Amniotic epithelial cell (primary cell): ENCODE data around the gene PPT1.
A peak's percentile ranks its signal among the peaks of the same experiment; 100 is the strongest.

ENCODE experiments used
- DNase-seq: peaks from one replicate; pipeline ENCODE4 v3.0.0-alpha.2; 2010; ENCODE audit warnings: low read depth

PPT1 gene

DNA sequence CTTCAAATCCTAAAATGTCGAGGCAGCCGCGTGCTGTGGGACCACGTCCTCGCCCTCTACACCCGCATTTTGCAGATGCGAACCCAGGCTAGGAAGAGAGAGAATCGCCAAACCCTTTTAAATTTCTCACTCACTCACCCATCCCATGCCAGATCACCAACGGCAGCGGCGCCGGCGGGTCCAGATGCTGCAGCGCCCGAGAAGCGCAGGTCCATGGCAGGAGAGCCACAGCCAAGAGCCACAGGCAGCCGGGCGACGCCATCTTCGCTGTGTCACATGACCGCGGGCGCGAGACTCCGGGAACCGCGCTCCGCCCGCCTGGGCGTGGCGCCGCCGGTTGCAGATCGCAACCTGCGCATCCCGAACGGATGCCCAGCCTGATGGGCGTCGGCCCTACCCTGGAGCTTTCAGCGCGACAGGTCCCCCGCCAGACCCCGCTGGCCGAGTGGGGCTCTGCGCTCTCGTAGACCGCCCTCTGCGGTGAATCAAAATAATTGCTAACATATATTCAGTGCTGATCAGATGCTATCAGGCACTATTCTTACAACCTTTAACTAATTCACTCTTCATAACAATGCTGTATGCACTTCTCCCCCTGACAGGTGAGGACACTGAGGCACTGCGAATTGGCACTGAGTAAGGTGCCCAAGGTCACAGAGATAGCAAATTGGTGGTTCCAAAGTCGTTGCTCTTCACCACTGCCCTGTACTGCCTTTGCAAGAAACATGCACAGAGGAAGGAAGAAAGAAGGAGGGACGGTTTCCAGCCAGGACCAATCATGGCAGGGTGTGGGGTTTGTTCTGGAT, at the start of gene PPT1:
Gene PPT1, minus strand, starts transcription at position 276 of the 806 bp plus-strand sequence. Its CDS starts 14 bp downstream, at position 262.
- DNase-seq, result peak; percentile 45

DNA sequence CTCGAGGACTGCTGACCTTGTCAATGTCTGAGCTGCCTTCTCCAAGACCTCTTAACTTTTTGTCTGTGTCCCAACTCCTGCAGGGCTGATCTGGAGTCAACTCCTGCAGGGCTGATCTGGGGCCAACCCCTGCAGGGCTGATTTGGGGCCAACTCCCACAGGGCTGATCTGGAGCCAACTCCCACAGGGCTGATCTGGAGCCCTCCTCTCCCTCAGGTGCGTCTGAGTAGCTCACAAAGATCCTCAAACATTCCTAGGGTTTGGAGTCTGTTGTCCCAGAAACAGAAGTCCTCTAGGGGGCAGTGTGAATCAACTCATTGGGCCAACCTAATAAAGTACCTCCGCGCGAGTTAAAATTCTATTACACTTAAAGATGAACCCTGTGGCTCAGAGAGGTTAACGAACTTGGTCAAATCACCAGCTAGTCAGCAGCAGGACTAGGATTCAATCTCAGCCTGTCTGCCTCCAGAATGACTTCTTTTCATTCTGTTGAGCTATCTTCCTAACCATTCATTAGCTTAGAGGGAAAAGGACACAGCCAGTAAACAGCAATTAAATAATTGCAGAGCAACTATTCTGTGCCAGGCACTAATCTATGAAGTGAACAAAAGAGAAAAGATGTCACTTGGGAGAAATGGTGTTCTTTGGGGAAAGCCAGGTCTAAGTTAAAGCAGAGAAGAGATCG, 47.0 kb upstream of the PPT1 start:
- DNase-seq, result peak; percentile 62

DNA sequence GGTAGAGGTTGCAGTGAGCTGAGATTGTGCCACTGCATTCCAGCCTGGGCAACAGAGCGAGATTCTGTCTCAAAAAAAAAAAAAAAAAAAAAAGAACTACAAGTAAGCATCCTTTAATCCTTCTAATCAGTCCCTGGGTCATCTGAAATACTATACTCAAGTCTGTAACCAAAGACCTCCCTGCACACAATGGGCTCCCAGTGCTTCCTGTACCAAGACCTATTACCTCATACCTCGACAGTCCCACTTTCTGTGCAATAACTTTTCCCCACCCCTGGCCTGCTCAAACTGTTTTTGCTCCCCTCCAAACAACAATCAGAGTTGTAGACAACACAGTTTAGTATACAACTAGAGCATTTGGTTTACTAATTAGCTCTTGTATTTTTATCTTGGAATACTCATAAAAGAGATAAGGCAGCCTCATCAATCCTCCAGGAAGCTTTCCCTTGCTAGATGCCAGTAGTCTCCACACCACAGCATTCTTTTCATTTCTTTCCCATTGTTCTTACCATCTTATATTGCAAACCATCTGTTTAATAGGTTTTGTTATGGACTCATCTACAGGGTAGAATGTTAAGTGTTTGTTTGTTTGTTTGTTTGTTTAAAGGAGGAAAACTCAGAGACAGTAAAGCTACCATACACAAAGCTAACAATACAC, 45.0 kb upstream of the PPT1 start:
- peak; percentile 84 for DNase-seq

DNA sequence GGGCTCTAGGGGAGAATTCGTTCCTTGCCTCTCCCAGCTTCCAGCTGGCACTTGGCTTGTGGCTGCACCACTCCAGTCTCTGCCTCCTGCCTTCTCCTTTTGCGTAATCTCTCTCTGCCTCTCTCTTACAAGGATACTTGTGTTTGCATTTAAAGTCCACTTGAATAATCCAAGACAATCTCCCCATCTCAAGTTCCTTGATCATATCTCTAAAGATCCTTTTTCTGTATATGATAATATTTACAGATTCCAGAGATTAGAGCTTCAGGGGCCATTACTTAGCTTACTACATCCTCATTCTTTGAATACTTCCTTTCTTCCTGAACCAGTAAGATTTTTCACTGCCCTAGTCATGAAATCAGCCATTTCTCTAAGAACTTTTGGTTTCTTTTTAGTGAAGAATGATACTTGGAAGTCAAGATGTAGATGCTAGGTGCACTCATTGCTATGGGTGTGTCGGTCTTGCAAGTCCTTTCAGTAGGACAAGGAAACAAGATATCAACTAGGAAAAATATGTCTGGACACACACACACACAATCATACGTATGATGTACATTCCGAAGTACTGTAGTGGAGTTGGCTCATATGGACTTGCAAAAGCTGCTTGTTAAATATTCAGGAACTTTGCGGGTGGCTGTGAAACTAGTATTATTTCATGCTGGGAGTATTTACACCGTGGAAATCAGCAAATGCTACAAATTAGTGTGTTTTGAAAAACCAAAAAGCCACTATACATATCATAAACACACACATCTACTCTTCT, 43.3 kb upstream of the PPT1 start:
- peak; percentile 69 for DNase-seq

DNA sequence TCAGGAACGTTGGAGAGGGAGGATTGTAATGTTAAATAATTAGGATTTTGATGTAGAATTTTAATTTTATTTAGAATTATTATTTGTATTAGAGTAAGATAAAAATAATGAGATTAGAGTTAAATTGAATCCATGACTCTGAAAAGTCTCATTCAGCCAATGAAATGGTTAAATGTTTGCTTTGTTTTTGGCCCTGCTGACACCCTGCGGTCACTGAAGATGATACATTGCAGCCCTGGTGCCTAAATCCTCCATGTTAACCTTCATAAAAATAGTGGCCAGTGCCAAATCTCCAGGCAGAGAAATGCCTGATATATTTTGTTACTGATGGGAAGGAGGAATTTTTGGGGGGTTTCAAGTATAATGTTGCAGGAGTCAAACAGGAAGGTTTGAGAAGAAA, 36.8 kb upstream of the PPT1 start:
- no peak for DNase-seq

DNA sequence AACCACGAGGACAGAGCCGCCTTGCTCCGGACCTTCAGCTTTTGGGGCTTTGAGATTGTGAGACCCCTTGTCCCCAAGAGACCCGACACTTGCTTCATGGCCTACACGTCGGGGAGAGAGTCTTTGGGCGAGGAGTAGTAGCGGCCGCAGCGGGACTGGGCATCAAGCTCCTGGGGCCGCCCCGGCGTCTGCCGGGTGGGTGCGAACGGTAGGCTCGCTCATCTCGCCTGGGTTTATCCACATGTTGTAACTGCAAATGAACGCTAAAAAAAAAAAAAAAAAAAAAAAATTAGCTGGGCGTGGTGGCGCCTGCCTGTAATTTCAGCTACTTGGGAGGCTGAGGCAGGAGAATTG, 36.2 kb upstream of the PPT1 start:
- DNase-seq, result no peak

DNA sequence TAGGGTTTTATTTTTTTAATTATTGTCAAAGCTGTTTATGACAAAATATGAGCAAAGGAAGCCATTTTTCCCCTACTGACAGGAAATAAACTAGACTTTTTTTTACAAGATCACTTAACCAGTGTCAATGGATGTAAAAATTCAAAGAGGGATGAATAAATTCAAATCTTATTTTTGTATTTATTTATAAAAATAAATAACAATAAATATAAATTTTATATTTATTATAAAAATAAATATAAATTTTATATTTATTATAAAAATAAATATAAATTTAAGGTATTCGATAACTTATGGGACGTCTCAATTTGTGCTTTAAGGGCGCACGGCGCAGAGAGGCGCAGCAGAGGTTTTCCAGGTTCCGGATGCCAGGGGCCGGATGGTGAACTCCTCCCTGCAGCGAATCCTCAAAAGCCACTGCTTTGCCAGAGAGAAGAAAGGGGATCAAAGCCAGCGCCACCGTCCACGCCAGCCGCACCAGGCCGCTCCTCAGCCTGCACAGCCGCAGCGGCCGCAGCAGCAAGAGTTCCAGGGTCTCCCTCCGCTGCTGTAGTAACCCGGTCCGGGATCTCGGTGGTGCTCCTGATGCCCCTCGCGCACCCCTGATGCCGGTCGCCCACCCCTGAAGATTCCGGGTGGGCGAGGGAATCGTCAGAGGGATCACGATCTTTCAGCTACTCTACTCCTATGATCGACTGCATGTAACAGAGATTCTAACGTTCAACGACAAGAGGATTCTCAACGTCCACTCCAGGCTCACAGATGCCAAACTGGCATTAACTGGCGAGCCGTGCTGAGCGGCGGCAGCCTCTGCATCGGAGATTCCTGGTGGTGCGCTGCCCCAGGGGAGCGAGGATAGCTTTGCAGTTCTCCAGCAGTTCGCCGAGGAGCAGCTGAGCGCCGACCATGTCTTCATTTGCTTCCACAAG, 35.6 kb upstream of the PPT1 start:
- DNase-seq, result peak; percentile 5

DNA sequence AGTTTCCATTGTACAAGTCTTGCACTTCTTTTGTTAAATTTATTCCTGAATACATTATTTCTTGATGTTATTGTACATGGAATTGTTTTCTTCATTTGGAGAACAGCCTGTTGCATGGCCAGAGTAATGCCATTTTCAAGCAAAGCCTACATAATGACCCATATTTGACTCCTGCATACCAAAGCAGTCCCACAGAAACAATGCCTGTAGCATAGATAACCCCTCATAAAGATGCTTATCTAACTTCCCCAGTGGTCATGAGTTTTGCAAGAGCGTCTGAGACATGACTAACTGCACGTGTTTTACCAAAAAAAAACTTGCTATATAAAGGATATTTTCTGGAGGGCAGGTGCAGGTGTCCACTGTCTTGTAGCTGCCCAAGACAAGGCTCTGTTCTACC, 33.8 kb upstream of the PPT1 start:
- peak; percentile 77 for DNase-seq

DNA sequence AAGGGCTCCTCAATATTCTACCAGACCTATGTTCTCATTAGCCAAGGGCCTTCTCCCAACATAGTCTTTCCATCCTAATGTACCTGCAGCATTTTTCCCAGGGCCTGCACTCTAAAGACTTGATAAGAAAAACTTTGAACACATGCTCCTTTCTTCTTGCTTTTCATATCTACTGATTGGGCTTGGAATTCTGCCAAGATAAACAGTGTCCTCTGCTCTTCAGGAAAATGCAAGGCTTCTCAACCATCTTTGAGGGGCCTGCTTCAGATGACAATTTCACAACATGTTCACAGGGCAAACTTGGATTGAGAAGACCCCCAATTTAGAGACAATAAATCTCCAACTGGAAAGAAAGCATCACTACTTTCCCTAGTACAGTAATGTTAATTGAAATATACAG, 25.8 kb upstream of the PPT1 start:
- no peak for DNase-seq

DNA sequence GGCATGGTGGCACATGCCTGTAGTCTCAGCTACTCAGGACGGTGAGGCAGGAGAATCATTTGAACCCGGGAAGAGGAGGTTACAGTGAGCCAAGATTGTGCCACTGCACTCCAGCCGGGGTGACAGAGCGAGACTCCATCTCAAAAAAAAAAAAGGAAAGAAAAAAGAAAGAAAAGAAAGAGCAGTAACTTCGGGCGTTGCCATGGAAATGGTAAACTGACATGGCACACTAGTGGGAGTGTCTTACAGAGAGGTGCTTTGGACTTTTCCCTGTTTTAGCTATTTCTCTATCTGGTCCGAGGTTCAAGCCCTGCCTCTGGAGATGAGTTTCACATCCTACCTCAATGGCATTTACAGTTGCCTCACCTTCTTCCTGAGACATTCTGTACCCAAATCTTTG, 23.1 kb upstream of the PPT1 start:
- DNase-seq, result no peak

DNA sequence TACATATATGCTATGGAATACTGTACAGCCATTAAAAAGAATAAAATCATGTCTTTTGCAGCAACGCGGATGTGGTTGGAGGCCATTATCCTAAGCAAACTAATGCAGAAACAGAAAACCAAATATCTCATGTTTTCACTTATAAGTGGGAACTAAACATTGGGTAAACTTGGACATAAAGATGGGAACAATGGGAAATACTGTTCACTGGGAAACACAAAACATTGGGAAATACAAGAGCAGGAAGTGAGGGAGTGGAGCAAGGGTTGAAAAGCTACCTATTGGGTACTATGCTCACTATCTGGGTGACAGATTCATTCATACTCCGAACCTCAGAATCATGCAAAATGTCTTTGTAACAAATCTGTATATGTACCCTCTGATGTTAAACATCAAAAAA, 17.3 kb upstream of the PPT1 start:
- no peak for DNase-seq

DNA sequence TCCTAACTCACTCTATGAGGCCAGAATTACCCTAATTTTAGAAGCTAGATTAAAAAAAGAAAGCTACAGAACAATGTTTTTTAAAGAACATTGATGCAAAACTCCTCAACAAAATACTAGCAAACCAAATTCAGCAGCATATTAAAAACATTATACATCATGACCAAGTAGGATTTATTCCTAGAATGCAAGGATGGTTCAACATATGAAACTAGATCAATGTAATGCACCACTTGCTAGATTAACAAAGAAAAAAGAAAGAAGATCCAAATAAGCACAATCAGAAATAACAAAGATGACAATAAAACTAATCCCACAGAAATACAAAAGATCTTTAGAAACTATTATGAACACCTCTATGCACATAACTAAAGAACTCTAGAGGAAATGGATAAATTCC, 13.3 kb upstream of the PPT1 start:
- DNase-seq, result no peak

DNA sequence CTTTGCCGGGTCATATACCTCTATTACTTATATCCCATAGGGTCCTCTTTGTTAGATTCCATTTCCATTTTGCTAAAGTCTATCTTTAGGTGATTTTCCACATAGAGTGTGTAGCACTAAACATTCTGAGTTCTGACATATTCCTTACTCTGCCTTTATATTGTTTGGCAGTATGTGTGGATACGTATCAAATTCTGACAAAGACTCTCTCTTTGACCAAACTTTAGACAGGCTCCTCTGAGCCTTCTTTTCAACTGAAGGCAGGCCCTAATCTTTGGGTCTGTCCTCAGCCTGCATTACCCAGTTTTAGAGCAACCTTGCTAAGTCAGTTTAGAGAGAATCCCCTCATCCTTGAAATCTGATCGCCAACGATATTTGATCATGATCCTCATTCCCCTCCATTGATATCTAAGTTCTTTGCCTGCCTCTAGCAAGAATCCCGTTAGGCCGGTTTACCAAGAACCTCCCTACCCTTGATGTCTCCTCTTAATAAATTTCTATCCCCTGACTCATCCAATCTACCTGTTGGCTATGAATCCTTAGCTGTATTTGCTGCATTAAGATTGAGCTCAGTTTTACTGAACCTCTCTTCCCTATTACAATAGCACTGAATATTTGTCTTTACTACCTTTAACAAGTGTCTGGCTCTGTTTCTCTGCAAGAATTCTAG, 10.4 kb upstream of the PPT1 start:
- no peak for DNase-seq

DNA sequence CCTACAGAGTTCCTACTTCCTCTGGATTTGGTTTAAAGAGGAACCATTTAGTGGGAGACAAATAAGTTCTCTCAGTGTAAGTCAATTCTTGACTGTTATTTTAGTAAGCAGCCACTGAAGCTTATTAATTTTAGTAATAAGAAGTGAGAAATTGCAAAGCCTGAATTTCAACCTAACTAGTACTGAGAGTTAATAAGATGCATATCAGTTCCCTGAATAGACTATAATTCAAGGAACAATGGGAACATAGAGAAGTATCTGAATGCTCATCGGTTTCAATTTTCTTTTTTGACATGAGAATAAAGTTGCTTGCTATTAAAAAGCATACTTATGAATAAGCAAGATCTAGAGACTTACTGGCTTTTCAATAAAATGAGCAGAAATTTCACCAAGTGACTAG, 8.0 kb upstream of the PPT1 start:
- DNase-seq, result no peak

DNA sequence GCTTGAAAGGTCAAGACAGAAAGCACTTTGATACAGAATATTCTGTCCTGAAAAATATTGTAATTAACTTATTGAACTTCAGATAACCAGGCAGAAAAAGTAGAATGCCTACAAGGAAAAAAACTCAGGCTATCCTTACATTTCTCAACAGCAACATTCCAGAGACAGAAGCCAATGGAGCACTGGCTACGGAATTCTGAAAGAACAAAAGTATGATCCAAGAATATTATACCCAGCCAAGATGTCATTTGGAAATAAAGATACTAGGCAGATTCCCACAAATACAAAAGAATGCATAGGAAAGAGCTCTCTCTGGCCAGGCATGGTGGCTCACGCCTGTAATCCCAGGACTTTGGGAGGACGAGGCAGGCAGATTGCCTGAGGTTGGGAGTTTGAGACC, 5.8 kb upstream of the PPT1 start:
- DNase-seq, result no peak

DNA sequence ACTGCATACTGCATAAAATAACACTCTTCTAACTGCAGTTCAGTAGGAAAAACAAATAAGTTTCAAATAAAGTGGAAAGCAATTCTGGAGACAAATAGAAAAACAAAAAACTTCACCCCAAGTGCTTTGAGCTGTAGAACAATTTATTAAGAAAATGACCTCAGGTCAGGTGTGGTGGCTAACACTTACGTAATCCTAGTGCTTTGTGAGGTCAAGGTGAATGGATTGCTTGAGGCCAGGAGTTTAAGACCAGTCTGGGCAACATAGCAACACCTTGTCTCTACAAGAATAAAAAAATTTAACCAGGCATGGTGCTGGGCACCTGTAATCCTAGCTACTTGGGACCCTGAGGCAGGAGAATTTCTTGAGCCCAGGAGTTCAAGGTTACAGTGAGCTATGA, 5.0 kb upstream of the PPT1 start:
- no peak for DNase-seq

DNA sequence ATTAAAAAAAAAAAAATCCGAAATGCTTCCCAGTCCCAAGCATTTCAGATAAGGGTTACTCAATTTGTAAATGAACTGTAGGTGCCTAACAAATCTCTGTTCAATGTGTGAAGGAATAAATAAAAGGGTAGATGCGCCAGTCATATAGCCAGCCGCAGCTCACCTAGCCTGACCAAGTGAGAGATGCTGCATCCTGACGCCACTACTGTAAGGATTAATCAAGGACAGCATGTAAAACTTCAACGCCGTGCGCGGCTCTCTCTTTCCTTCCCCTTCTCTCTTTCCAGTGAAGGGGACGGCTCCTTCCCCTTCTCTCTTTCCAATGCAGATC, 441 bp downstream of the PPT1 start:
- no peak for DNase-seq

DNA sequence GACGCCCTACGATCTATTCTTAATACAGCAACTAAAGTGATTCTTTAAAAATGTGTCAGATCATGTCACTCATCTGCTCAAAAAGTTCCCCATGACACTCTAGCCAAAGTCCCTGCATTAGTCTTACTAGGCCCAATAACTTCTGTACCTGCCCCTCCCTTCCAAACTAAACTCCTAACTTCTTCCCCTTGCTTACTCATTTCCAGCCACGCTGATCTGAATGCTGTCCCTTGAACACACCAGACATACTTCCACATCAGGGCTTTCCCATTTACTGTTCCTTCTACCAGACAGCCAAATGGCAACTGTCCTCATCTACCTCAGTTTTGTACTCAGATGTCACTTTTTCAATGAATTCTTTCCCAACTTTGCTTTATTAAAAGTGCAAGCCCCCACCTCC, 1.2 kb downstream of the PPT1 start:
- no peak for DNase-seq

DNA sequence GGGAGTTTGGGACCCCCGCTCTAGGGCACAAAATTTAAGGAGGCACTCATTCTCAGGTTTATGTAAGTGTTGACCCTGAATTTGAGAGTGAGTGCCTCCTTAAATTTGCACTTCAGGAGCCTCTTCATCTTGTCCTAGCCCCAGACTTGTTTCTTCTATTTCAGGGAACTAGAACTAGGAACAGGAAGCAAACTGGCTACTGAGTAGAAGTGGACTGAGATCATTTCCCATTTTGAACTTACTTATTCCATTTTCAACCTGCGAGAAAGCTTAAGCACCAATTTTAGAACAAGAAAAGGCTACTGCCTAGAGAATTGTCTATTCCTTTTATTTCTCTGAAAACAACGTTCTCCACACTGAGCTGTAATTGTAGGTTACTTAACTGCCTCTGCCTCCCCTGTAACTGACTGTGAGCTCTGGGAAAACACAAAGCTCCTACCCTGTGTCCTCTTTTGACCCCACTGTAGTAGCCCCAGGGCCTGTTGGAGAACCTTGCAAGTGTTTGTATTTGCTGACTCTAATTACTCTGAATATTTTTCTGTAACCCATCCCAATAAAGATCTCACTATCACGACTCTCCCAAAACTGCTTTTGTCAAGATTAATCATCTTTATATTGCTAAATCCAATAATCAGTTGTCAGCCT, 2.5 kb downstream of the PPT1 start:
- no peak for DNase-seq
